Measurements from ENCODE around the gene CTF1. TPM values are rescaled to one million over a fixed set of nuclear protein-coding genes. Genes with fewer than 3 reads are reported as not detected.

Gene CTF1
- total RNA-seq, 2 donors from 2014 or later: 6.5 to 7.6 TPM

GRCh38 chr16:30928390-30928789, 32.0 kb downstream of the CTF1 start:
- no peak for DNase-seq (ENCODE audit: low spot score)
- H3K27ac ChIP-seq: no peak overlapping the region
- no peak overlapping the region for H3K4me3 ChIP-seq
- TF ChIP-seq, protein P1, sequence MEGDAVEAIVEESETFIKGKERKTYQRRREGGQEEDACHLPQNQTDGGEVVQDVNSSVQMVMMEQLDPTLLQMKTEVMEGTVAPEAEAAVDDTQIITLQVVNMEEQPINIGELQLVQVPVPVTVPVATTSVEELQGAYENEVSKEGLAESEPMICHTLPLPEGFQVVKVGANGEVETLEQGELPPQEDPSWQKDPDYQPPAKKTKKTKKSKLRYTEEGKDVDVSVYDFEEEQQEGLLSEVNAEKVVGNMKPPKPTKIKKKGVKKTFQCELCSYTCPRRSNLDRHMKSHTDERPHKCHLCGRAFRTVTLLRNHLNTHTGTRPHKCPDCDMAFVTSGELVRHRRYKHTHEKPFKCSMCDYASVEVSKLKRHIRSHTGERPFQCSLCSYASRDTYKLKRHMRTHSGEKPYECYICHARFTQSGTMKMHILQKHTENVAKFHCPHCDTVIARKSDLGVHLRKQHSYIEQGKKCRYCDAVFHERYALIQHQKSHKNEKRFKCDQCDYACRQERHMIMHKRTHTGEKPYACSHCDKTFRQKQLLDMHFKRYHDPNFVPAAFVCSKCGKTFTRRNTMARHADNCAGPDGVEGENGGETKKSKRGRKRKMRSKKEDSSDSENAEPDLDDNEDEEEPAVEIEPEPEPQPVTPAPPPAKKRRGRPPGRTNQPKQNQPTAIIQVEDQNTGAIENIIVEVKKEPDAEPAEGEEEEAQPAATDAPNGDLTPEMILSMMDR (IDR thresholded peaks at IDR 0.05): no peak
- H3K4me1 ChIP-seq: peaks cover 0 to 30% of the 10 kb centered on the region in 2 donors
- peaks cover 24% of the 10 kb centered on the region for H3K36me3 ChIP-seq
- no peaks in the 10 kb centered on the region for H3K9me3 ChIP-seq
- H3K27me3 ChIP-seq: no peaks in the 10 kb centered on the region

- H3K4me3 ChIP-seq: no peak overlapping the region
- DNase-seq (ENCODE audit: low spot score): no peak
- no peaks in the 10 kb centered on the region for H3K9me3 ChIP-seq
- TF ChIP-seq, protein P1 (IDR thresholded peaks at IDR 0.05): no peak
- H3K27ac ChIP-seq: no peak overlapping the region
- no peaks in the 10 kb centered on the region for H3K27me3 ChIP-seq
- peaks cover 0 to 23% of the 10 kb centered on the region in 2 donors for H3K4me1 ChIP-seq
- H3K36me3 ChIP-seq: peaks cover 24% of the 10 kb centered on the region
Observed at GRCh38 chr16:30929167-30929566, 32.8 kb downstream of the CTF1 start.

DNA sequence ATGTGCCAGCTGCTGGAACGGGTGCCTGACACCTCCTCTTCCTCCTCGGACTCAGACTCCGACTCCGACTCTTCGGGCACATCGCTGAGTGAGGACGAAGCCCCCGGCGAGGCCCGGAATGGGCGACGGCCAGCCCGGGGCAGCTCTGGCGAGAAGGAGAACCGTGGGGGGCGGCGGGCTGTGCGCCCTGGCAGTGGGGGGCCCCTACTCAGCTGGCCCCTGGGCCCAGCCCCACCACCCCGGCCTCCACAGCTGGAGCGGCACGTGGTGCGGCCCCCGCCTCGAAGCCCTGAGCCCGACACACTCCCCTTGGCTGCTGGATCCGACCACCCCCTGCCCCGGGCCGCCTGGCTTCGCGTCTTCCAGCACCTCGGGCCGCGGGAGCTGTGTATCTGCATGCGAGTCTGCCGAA, 33.8 kb downstream of the CTF1 start:
- Histone ChIP-seq H3K27me3 (no peaks in the 10 kb centered on the region), H3K4me1 (peaks cover 0 to 13% of the 10 kb centered on the region in 2 donors), H3K4me3 (no peak overlapping the region), H3K27ac (no peak overlapping the region), H3K9me3 (no peaks in the 10 kb centered on the region), H3K36me3 (peaks cover 24% of the 10 kb centered on the region)
- TF ChIP-seq, protein P1 (IDR thresholded peaks at IDR 0.05): no peak
- DNase-seq (ENCODE audit: low spot score): no peak

DNA sequence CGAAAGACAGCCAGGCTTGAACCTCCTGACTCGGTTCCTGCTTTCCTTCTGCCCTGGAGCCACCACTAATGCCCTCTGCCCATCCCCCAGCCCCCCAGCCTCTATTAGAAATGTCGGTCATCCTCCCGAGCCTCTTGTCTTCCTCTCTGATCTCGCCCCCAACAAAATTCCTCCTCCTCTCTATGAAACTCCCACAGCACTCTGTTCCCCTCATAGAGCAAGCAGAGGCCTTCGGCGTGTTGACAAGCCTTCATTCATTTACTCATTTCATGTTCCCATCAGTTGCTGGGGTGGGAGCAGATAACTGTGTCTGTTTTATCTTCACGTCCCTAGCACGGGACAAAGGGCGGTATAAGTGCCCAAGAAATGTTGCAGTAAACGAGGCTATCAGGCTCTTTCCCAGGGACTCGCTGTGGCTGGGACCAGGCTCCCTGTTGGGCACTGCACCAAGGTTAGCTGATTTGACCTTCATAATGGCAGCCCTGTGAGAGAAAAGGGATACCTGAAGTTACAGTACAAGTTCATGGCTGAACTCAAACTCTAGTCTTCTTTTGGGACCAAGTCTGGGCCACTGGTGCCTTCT, 34.7 kb downstream of the CTF1 start:
- TF ChIP-seq, protein P1 (IDR thresholded peaks at IDR 0.05): no peak
- H3K27ac ChIP-seq: peak overlapping the region; percentile 7 to 66
- H3K27me3 ChIP-seq: no peaks in the 10 kb centered on the region
- peaks cover 24% of the 10 kb centered on the region for H3K36me3 ChIP-seq
- H3K9me3 ChIP-seq: no peaks in the 10 kb centered on the region
- peaks cover 0 to 10% of the 10 kb centered on the region in 2 donors for H3K4me1 ChIP-seq
- H3K4me3 ChIP-seq: no peak overlapping the region
- no peak for DNase-seq (ENCODE audit: low spot score)

DNA sequence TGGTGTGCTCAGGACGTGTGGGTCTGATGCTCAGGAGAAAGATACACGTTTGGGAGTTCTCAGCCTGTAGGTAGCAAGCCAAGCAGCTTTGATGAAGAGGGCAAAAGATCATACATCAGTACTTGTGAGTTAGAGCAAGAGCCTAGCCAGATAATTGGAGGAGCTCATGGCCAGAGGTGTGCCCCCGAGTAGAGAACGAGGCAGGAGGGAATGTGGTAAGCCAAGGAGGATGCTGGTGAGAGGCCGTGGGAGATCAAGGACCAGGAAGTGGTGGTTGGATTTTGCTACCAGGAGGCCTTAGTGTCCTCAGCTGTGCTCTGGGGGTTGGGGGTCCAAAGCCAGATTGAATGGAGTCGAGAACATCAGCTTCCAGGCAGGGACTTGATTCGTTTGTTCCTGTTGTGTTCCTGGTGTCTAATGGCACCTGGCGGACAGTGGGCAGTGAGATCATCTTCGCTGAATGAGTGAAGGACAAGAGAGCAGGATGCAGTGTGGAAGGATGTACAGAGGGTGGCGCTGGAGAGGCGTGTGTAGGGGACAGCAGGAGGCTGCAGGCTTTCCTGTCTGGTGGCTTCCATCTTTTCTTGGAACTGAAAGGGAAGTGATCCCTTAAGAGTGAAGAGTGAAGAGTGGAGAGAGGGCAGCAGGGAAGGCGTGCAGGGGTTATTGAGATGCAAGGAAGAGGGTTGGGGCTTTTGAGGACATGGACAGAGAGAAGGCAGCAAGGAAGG, 38.6 kb downstream of the CTF1 start:
- Histone ChIP-seq H3K27me3 (no peaks in the 10 kb centered on the region), H3K4me1 (peaks cover 0 to 7% of the 10 kb centered on the region in 2 donors), H3K4me3 (no peak overlapping the region), H3K9me3 (no peaks in the 10 kb centered on the region), H3K27ac (no peak overlapping the region), H3K36me3 (peaks cover 24% of the 10 kb centered on the region)
- no peak for DNase-seq (ENCODE audit: low spot score)
- TF ChIP-seq, protein P1 (IDR thresholded peaks at IDR 0.05): peak in 1 of 2 donors; percentile 55
